B cell (primary cell): Measurements from ENCODE around the gene MOB2.

Source experiments
- CTCF ChIP-seq: fragments of 200-600 bp; IDR thresholded peaks from one replicate; pipeline ENCODE4 v1.8.0; 2022; ENCODE audit warnings: antibody characterized with exemption, mild to moderate bottlenecking
- EZH2 ChIP-seq: IDR thresholded peaks from 2 replicates; pipeline ENCODE4 v1.6.1; 2012; ENCODE audit warnings: borderline replicate concordance, low read depth, mild to moderate bottlenecking, moderate library complexity, low read length; ENCODE audit not compliant: insufficient read depth, poor library complexity, severe bottlenecking

- no peak for TF ChIP-seq CTCF
- no peak for TF ChIP-seq EZH2
Observed at GRCh38 chr11:1419811-1420210, 66.8 kb downstream of the MOB2 start.
